Osteocyte (in vitro differentiated cells): ENCODE measurements around the gene MXI1. TPM values are rescaled to one million over a fixed set of nuclear protein-coding genes. Genes with fewer than 3 reads are reported as not detected.

ENCODE experiments used
- DNase-seq: peaks from one replicate; pipeline ENCODE4 v3.0.0; 2021; ENCODE audit warnings: mixed read lengths; ENCODE audit not compliant: unreplicated experiment; ENCODE audit errors: extremely low spot score
- H3K27ac Mint-ChIP-seq: one replicate; pipeline ENCODE4 v1.8.0; 2021; ENCODE audit warnings: mild to moderate bottlenecking, mixed read lengths; ENCODE audit not compliant: unreplicated experiment
- H3K27me3 Mint-ChIP-seq: one replicate; pipeline ENCODE4 v1.8.0; 2021; ENCODE audit warnings: mixed read lengths; ENCODE audit not compliant: unreplicated experiment
- H3K36me3 Mint-ChIP-seq: one replicate; pipeline ENCODE4 v1.8.0; 2021; ENCODE audit warnings: mixed read lengths; ENCODE audit not compliant: unreplicated experiment
- H3K4me1 Mint-ChIP-seq: one replicate; pipeline ENCODE4 v1.8.0; 2021; ENCODE audit warnings: mixed read lengths; ENCODE audit not compliant: unreplicated experiment
- H3K4me3 Mint-ChIP-seq: one replicate; pipeline ENCODE4 v1.8.0; 2021; ENCODE audit warnings: mild to moderate bottlenecking, moderate library complexity, mixed read lengths; ENCODE audit not compliant: unreplicated experiment
- H3K9me3 Mint-ChIP-seq: one replicate; pipeline ENCODE4 v1.8.0; 2021; ENCODE audit warnings: mixed read lengths; ENCODE audit not compliant: unreplicated experiment
- total RNA-seq: library from RNA; stranded (reverse); gene quantifications from 2 replicates; pipeline ENCODE4 v1.2.1, GENCODE V29; 2021
- TF ChIP-seq, protein P1 (sequence below): fragments of 200-600 bp; sonication (generic); IDR thresholded peaks from 2 replicates; pipeline ENCODE4 v1.5.0; 2021; ENCODE audit warnings: antibody characterized with exemption, mild to moderate bottlenecking, moderate library complexity

The MXI1 gene
- total RNA-seq, 1 donor from 2014 or later = 32.2 TPM

DNA sequence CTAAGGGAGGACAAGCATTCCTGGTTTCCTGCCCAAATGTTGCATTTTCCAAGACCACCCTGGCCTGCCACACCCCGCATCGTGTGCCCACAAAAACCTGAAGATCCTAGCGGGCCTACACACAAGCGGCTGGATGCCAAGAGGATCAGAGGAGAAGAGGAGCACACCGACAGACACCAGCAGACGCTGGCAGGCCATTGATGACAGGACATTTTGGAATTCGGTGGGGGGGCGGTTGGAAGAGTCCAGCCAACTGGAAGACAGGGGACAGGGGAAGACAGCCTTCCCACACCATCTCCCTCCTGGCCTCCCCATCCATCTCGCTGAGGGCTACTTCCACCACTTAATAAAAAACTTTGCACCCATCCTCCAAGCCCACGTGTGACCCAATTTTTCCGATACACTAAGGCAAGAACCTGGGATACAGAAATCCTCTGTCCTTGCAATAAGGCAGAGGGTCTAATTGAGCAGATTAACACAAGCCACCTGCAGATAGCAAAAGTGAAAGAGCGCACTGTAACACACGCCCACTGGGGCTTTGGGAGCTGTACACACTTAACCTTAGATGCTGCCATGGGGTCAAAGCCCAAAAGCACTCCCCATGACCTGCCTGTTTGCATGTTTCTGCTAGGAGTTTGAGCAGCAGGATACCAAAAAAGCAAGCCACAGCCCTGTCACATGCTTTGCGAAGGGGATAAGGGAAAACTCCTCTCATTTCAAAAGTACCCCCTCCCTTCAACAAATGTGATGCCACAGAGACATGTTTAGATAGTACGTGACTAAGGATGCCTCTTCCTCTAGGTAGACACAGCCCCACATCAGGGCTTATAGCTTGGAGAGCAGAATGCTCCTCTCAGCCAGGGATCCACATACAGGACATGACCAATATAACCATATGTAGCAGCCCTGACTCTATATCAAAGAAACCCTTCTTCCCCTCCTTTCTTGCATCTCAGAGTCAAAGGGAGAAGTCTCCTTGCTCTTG, 110.8 kb downstream of the MXI1 start:
- H3K27me3 Mint-ChIP-seq = no peaks in the 10 kb centered on the region
- no peak overlapping the region for H3K4me3 Mint-ChIP-seq
- peaks cover 10% of the 10 kb centered on the region for H3K36me3 Mint-ChIP-seq
- H3K4me1 Mint-ChIP-seq = no peaks in the 10 kb centered on the region
- H3K9me3 Mint-ChIP-seq = peaks cover 14% of the 10 kb centered on the region
- H3K27ac Mint-ChIP-seq = no peak overlapping the region
- TF ChIP-seq, protein P1, sequence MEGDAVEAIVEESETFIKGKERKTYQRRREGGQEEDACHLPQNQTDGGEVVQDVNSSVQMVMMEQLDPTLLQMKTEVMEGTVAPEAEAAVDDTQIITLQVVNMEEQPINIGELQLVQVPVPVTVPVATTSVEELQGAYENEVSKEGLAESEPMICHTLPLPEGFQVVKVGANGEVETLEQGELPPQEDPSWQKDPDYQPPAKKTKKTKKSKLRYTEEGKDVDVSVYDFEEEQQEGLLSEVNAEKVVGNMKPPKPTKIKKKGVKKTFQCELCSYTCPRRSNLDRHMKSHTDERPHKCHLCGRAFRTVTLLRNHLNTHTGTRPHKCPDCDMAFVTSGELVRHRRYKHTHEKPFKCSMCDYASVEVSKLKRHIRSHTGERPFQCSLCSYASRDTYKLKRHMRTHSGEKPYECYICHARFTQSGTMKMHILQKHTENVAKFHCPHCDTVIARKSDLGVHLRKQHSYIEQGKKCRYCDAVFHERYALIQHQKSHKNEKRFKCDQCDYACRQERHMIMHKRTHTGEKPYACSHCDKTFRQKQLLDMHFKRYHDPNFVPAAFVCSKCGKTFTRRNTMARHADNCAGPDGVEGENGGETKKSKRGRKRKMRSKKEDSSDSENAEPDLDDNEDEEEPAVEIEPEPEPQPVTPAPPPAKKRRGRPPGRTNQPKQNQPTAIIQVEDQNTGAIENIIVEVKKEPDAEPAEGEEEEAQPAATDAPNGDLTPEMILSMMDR = no peak
- DNase-seq = no peak

DNA sequence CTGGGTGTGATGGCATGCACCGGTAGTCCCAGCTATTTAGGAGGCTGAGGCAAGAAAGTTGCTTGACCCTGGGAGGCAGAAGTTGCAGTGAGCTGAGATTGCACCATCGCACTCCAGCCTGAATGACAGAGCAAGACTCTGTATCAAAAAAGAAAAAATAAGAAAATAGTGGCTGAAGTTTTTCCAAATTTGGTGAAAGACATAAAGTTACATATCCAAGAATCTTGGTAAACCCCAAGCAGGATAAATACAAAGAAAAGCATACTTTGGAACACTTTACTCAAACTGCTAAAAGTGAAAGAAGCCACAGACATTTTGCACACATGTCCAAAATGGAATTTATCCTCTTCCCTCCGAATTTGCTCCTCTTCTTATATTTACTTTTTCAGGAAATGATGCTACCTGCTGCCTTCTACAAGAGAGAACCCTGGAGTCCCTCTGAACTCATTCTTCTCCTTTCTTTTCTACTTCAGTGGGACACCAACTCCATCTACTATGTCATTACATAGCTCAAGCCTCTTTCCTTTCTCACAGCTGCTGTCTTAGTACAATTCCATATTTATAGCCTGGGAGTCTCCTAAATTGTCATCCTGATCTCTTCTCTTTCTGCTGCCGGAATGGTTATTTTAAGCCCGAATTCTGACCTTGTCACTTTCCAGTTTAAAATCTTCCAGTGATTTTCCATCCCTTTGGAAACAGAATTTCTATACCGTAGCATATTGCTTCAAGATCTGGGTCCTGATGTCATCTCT, 114.6 kb downstream of the MXI1 start:
- peaks cover 14% of the 10 kb centered on the region for H3K9me3 Mint-ChIP-seq
- H3K27ac Mint-ChIP-seq = no peak overlapping the region
- H3K4me1 Mint-ChIP-seq = peaks cover 12% of the 10 kb centered on the region
- TF ChIP-seq, protein P1 = no peak
- H3K36me3 Mint-ChIP-seq = peaks cover 10% of the 10 kb centered on the region
- H3K27me3 Mint-ChIP-seq = no peaks in the 10 kb centered on the region
- no peak overlapping the region for H3K4me3 Mint-ChIP-seq
- no peak for DNase-seq

GRCh38 chr10:110323503-110323902, 116.1 kb downstream of the MXI1 start:
- no peak for DNase-seq
- H3K4me3 Mint-ChIP-seq = no peak overlapping the region
- peaks cover 10% of the 10 kb centered on the region for H3K36me3 Mint-ChIP-seq
- no peaks in the 10 kb centered on the region for H3K27me3 Mint-ChIP-seq
- TF ChIP-seq, protein P1 = no peak
- peaks cover 14% of the 10 kb centered on the region for H3K4me1 Mint-ChIP-seq
- peaks cover 14% of the 10 kb centered on the region for H3K9me3 Mint-ChIP-seq
- H3K27ac Mint-ChIP-seq = no peak overlapping the region

DNA sequence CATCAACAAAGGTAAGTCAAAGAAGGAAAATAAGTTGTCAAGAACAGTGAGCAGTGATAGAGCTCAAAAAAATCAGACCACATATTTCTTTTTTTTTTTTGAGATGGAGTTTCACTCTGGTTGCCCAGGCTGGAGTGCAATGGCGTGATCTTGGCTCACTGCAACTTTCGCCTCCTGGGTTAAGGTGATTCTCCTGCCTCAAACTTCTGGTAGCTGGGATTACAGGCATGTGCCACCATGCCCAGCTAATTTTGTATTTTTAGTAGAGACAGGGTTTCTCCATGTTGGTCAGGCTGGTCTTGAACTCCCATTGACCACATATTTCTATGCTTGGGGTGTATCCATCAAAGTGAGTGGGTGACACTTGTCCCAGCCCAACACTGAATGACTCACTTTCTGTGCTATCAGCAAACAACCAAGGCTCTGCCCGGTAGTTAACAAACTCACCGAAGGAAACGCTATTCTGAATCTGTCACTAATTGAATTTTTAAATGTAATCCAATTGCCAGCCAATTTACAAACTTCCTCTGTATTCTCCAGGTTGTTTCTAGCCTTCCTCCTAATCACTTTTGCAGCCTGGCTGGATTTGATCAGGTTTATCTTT, 116.9 kb downstream of the MXI1 start:
- no peak overlapping the region for H3K27ac Mint-ChIP-seq
- H3K27me3 Mint-ChIP-seq = no peaks in the 10 kb centered on the region
- peaks cover 10% of the 10 kb centered on the region for H3K36me3 Mint-ChIP-seq
- DNase-seq = no peak
- peaks cover 14% of the 10 kb centered on the region for H3K4me1 Mint-ChIP-seq
- no peak overlapping the region for H3K4me3 Mint-ChIP-seq
- H3K9me3 Mint-ChIP-seq = peaks cover 16% of the 10 kb centered on the region
- TF ChIP-seq, protein P1 = no peak
